K562 (cell line): ENCODE measurements around the gene ADNP2.

Source experiments
- BCLAF1 ChIP-seq, 2 experiments: fragments of 450-650 bp in 1 of 2; IDR thresholded peaks; 2 replicates each; pipeline ENCODE4 v1.6.1; 2011 to 2017; ENCODE audit warnings: low read depth in 2 of 2, antibody characterized with exemption in 1 of 2, borderline replicate concordance in 1 of 2, low read length in 1 of 2, mild to moderate bottlenecking in 1 of 2, mixed read lengths in 1 of 2; ENCODE audit not compliant: control insufficient read depth in 1 of 2
- ERF ChIP-seq: fragments of 450-650 bp; formaldehyde crosslinking; IDR thresholded peaks from 2 replicates; pipeline ENCODE4 v1.4.0; 2020; ENCODE audit warnings: mild to moderate bottlenecking, mixed read lengths
- RAD21 ChIP-seq, 2 experiments: fragments of 250-450 bp in 1 of 2; fragments of 450-650 bp in 1 of 2; sonication (Bioruptor Pico) in 1 of 2; formaldehyde crosslinking in 1 of 2; IDR thresholded peaks in 1 of 2; conservative IDR thresholded peaks in 1 of 2; 2 replicates each; pipeline versions ENCODE4 v1.4.0 to v1.8.0; 2020 to 2022; ENCODE audit warnings: mild to moderate bottlenecking in 2 of 2, moderate library complexity in 1 of 2
- ZNF239 ChIP-seq: fragments of 250-450 bp; sonication (Bioruptor Pico); IDR thresholded peaks from 2 replicates; pipeline ENCODE4 v1.4.0; 2020; ENCODE audit warnings: mild to moderate bottlenecking
- TF ChIP-seq, protein P1 (sequence below), 2 experiments: fragments of 450-650 bp; formaldehyde crosslinking in 1 of 2; IDR thresholded peaks; 2 replicates each; pipeline versions ENCODE4 v1.4.0 to v1.6.1; 2014 to 2020; ENCODE audit warnings: mild to moderate bottlenecking in 2 of 2, borderline replicate concordance in 1 of 2, low read depth in 1 of 2

GRCh38 chr18:80070825-80071224 is 38.2 kb upstream of the ADNP2 start:
- TF ChIP-seq RAD21 (CRISPR knock-in tag; conservative IDR thresholded peaks at IDR 0.05 in 1 of 2, IDR thresholded peaks at IDR 0.05 in 1 of 2) (no peak), BCLAF1 (IDR thresholded peaks at IDR 0.05; ENCODE audit: borderline replicate concordance in 1 of 2, control insufficient read depth in 1 of 2, low read depth in 2 of 2, low read length in 1 of 2) (no peak), ZNF239 (CRISPR knock-in tag) (no peak), ERF (CRISPR knock-in tag) (no peak)
- TF ChIP-seq, protein P1, sequence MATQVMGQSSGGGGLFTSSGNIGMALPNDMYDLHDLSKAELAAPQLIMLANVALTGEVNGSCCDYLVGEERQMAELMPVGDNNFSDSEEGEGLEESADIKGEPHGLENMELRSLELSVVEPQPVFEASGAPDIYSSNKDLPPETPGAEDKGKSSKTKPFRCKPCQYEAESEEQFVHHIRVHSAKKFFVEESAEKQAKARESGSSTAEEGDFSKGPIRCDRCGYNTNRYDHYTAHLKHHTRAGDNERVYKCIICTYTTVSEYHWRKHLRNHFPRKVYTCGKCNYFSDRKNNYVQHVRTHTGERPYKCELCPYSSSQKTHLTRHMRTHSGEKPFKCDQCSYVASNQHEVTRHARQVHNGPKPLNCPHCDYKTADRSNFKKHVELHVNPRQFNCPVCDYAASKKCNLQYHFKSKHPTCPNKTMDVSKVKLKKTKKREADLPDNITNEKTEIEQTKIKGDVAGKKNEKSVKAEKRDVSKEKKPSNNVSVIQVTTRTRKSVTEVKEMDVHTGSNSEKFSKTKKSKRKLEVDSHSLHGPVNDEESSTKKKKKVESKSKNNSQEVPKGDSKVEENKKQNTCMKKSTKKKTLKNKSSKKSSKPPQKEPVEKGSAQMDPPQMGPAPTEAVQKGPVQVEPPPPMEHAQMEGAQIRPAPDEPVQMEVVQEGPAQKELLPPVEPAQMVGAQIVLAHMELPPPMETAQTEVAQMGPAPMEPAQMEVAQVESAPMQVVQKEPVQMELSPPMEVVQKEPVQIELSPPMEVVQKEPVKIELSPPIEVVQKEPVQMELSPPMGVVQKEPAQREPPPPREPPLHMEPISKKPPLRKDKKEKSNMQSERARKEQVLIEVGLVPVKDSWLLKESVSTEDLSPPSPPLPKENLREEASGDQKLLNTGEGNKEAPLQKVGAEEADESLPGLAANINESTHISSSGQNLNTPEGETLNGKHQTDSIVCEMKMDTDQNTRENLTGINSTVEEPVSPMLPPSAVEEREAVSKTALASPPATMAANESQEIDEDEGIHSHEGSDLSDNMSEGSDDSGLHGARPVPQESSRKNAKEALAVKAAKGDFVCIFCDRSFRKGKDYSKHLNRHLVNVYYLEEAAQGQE (IDR thresholded peaks at IDR 0.05; ENCODE audit: borderline replicate concordance), result no peak
- TF ChIP-seq, protein P1 (CRISPR knock-in tag; IDR thresholded peaks at IDR 0.05; ENCODE audit: low read depth), result no peak
